ENCODE data around the gene ZNF467.

DNA sequence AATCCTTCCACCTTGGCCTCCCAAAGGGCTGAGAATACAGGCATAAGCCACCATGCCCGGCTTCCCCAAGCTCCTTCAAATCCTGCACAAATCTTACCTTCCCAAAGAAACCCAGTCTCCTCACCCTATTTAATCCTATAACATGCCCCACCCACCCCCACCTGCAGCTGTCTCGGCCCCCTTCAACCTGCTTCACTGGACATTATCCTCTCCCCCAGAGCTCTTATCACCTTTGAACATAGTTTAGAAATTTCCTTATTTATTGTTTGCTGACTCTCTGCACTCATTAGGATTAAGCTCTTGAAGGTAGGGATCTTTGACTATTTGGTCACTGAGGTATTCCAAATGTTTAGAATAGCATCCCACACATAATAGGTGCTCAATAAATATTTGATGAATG is 3.5 kb downstream of the ZNF467 start:
- TF ChIP-seq, protein P1, sequence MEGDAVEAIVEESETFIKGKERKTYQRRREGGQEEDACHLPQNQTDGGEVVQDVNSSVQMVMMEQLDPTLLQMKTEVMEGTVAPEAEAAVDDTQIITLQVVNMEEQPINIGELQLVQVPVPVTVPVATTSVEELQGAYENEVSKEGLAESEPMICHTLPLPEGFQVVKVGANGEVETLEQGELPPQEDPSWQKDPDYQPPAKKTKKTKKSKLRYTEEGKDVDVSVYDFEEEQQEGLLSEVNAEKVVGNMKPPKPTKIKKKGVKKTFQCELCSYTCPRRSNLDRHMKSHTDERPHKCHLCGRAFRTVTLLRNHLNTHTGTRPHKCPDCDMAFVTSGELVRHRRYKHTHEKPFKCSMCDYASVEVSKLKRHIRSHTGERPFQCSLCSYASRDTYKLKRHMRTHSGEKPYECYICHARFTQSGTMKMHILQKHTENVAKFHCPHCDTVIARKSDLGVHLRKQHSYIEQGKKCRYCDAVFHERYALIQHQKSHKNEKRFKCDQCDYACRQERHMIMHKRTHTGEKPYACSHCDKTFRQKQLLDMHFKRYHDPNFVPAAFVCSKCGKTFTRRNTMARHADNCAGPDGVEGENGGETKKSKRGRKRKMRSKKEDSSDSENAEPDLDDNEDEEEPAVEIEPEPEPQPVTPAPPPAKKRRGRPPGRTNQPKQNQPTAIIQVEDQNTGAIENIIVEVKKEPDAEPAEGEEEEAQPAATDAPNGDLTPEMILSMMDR (IDR thresholded peaks at IDR 0.05; ENCODE audit: insufficient read depth, low read length) = no peak
- TF ChIP-seq, protein P2, sequence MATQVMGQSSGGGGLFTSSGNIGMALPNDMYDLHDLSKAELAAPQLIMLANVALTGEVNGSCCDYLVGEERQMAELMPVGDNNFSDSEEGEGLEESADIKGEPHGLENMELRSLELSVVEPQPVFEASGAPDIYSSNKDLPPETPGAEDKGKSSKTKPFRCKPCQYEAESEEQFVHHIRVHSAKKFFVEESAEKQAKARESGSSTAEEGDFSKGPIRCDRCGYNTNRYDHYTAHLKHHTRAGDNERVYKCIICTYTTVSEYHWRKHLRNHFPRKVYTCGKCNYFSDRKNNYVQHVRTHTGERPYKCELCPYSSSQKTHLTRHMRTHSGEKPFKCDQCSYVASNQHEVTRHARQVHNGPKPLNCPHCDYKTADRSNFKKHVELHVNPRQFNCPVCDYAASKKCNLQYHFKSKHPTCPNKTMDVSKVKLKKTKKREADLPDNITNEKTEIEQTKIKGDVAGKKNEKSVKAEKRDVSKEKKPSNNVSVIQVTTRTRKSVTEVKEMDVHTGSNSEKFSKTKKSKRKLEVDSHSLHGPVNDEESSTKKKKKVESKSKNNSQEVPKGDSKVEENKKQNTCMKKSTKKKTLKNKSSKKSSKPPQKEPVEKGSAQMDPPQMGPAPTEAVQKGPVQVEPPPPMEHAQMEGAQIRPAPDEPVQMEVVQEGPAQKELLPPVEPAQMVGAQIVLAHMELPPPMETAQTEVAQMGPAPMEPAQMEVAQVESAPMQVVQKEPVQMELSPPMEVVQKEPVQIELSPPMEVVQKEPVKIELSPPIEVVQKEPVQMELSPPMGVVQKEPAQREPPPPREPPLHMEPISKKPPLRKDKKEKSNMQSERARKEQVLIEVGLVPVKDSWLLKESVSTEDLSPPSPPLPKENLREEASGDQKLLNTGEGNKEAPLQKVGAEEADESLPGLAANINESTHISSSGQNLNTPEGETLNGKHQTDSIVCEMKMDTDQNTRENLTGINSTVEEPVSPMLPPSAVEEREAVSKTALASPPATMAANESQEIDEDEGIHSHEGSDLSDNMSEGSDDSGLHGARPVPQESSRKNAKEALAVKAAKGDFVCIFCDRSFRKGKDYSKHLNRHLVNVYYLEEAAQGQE (IDR thresholded peaks at IDR 0.05; ENCODE audit: insufficient replicate concordance, low read depth) = no peak
